Lower leg skin (tissue), 4 donors: ENCODE results near the gene BLM. TPM values are rescaled to one million over a fixed set of nuclear protein-coding genes. Genes with fewer than 3 reads are reported as not detected.

Experiments used
- DNase-seq, 2 donors: peaks; one replicate each; pipeline ENCODE4 v3.0.0-alpha.2; 2019; ENCODE audit warnings: low spot score in 2 of 2
- H3K4me3 ChIP-seq: fragments of 200-600 bp; sonication (generic); 2 replicates; pipeline ENCODE4 v1.5.1; 2017; ENCODE audit warnings: mild to moderate bottlenecking, low read depth; ENCODE audit not compliant: poor library complexity, severe bottlenecking
- CTCF ChIP-seq, 3 donors: fragments of 450-650 bp; IDR thresholded peaks; one replicate each; pipeline ENCODE4 v1.5.1; 2016; ENCODE audit warnings: antibody characterized with exemption in 3 of 3, mild to moderate bottlenecking in 3 of 3, moderate library complexity in 2 of 3
- POLR2A ChIP-seq, 2 donors: fragments of 450-650 bp; IDR thresholded peaks; one replicate each; pipeline ENCODE4 v1.6.1; 2016 to 2017; ENCODE audit warnings: antibody characterized with exemption in 2 of 2, mild to moderate bottlenecking in 1 of 2, moderate library complexity in 1 of 2
- WGBS, 2 donors: methylation state at CpG; one replicate each; pipeline ENCODE4 v1.1.5; 2018; 5-methylcytosine and 5-hydroxymethylcytosine counted together
- intact Hi-C: fragments of 100-400 bp; cut with DNase I; formaldehyde crosslinking; loops from one replicate; pipeline ENCODE4 v1.15.0; 2023; ENCODE audit warnings: low total_unique reads
- total RNA-seq, 4 donors: library from RNA; depleted of rRNA; stranded (reverse); fragments of >200 nt; gene quantifications; one replicate each; pipeline ENCODE4 v1.1.0, GENCODE V29; 2016

The BLM gene
- total RNA-seq, 4 donors from 2014 or later: 0.30 to 2.0 (median 0.45) TPM

DNA sequence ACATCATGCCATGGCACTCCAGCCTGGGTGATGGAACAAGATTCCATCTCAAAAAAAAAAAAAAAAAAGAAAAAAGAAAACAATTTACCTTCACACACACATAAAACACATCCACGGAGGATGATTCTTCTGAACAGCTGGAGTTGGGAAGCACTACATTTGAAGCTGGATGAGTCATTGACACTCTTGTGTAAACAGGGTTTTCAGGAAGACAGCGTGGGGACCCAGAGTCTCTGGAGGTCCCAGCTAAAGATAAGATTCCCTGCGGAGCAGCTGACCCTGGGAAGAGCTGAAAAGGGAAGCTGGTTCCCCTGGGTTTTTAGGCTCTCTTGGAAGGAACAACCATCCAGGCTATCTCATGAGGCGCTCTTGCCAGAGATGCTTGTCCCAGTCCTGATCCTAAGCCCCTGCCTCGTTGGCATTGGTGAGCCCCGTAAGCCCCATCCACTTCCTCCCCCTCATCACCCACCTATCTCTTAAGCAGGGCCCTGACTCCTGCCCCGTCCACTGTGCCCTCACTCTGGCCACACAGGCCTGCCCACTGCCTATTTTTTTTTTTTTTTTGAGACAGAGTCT is 119.2 kb downstream of the BLM start:
- no peak overlapping the region for H3K4me3 ChIP-seq
- 62 to 70% methylated on average over 7 of the region's 7 CpGs for WGBS, 2 donors
- TF ChIP-seq POLR2A (IDR thresholded peaks at IDR 0.05) (no peak), CTCF (IDR thresholded peaks at IDR 0.05) (no peak)
- DNase-seq: no peak
- intact Hi-C loops: no loop called here

DNA sequence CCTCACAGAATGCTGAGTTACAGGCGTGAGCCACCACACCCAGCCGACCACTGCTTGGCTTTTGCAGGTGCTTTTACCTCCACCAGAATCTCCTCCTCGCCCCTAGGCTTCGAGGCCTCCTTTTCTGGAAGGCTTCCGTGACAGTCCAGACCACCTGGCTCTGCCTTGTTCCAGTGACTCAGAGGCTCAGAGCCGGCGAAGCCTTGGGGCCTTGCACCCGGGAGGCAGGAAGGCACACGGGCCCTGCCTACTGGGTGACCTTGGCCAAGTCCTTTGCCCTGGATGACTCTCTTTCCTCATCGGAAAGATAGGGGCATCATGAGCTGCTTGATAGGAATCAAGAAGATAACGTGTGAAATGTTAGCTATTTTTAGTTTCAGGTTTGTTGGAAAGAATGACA is 119.9 kb downstream of the BLM start:
- intact Hi-C loops: no loop called here
- DNase-seq: no peak
- WGBS, 2 donors: 69 to 81% methylated on average over 11 of the region's 11 CpGs
- TF ChIP-seq POLR2A (IDR thresholded peaks at IDR 0.05): no peak
- no peak for TF ChIP-seq CTCF (IDR thresholded peaks at IDR 0.05)
- no peak overlapping the region for H3K4me3 ChIP-seq

DNA sequence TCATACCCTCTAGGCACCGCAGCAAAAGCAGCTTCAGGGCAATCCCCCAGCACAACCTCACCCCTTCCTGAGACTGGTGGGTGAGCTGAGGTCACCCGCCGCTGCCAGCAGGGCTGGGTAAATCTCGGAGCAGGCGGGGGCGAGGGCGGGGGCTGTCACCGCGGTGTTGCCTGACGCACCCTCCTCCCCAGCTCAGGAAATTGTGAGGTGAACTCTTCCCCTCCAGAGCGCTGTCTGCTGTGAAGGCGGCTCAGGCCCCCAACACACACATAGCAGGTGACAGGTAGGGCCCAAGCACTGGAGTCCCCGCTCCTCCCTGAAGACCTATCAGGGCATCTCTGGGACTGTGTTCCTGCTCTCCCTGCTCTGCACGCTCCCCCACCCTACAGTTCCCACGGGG is 121.0 kb downstream of the BLM start:
- H3K4me3 ChIP-seq: no peak overlapping the region

DNA sequence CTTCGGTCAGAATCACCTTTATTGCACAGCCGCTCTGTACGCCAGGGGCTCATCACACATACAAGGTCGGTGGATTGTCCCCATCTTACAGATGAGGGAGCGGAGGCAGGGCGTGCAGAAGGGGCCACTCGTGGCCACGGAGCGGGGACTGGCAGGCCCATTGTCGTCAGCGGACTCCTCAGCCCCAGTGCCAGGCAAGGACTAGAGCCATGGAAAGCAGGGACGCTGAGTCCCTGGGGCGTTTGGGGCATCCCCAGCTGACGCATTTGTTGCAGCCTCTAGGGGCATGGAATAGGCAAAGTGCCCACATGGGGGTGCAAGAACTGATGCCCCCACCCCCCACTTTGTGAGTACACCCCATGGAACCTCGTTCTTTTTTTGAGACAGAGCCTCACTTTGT is 121.4 kb downstream of the BLM start:
- DNase-seq: no peak
- H3K4me3 ChIP-seq: no peak overlapping the region
- 82 to 85% methylated on average over 15 of the region's 15 CpGs for WGBS, 2 donors
- TF ChIP-seq CTCF (IDR thresholded peaks at IDR 0.05): no peak
- TF ChIP-seq POLR2A (IDR thresholded peaks at IDR 0.05): no peak
- intact Hi-C loops: no loop called here

More for the DNA sequence above, 121.0 kb downstream of the BLM start:
- TF ChIP-seq CTCF (IDR thresholded peaks at IDR 0.05) (no peak), POLR2A (IDR thresholded peaks at IDR 0.05) (no peak)
- intact Hi-C loops: no loop called here
- 57 to 79% methylated on average over 5 to 13 of the region's 15 CpGs for WGBS, 2 donors
- no peak for DNase-seq

GRCh38 chr15:90839187-90840071 is 122.3 kb downstream of the BLM start:
- H3K4me3 ChIP-seq: no peak overlapping the region
- intact Hi-C loops: no loop called here
- TF ChIP-seq CTCF (IDR thresholded peaks at IDR 0.05) (no peak), POLR2A (IDR thresholded peaks at IDR 0.05) (no peak)
- DNase-seq: no peak
- 45 to 54% methylated on average over 19 of the region's 19 CpGs for WGBS, 2 donors
